Measurements from ENCODE around the gene LRRFIP1.

LRRFIP1 gene

GRCh38 chr2:237603049-237603717 lies 24.2 kb upstream of the LRRFIP1 start:
- H3K9ac ChIP-seq (ENCODE audit: low read length), result peak overlapping the region; percentile 54; the same call in 1 of the 2 replicates
- H3K9me2 ChIP-seq (replicated peaks; ENCODE audit: insufficient read depth, low read length), result no peaks in the 10 kb centered on the region
- no peaks in the 10 kb centered on the region for H3K36me3 ChIP-seq (replicated peaks; ENCODE audit: insufficient read depth, low read length)
- no peaks in the 10 kb centered on the region for H3K9me3 ChIP-seq (replicated peaks; ENCODE audit: insufficient read depth, low read length)
- H2AFZ ChIP-seq (ENCODE audit: low read length), result no peak overlapping the region
- TF ChIP-seq CTCF (IDR thresholded peaks at IDR 0.05; ENCODE audit: low read length), result no peak
- TF ChIP-seq EZH2phosphoT487 (IDR thresholded peaks at IDR 0.05; ENCODE audit: low read length), result no peak
- no peak for TF ChIP-seq EZH2 (optimal IDR thresholded peaks at IDR 0.05; ENCODE audit: low read depth, low read length)
- peak overlapping the region; percentile 89 for H3K27ac ChIP-seq (ENCODE audit: low read length)
- DNase-seq, result no peak
- no peaks in the 10 kb centered on the region for H4K20me1 ChIP-seq (ENCODE audit: insufficient read depth, low read length)
- no peaks in the 10 kb centered on the region for H3K27me3 ChIP-seq (replicated peaks; ENCODE audit: insufficient read depth, low read length)
- H3K4me1 ChIP-seq (ENCODE audit: low read length), result peaks cover 36% of the 10 kb centered on the region
- H3F3A ChIP-seq (ENCODE audit: insufficient read depth, low read length), result no peaks in the 10 kb centered on the region
- H3K4me3 ChIP-seq (ENCODE audit: low read length), result no peak overlapping the region
- peak overlapping the region; percentile 58 for H3K4me2 ChIP-seq (ENCODE audit: low read depth, low read length)
- no peaks in the 10 kb centered on the region for H3K79me2 ChIP-seq (ENCODE audit: low read length)

- Histone ChIP-seq H3K4me2 (ENCODE audit: low read depth, low read length) (peak overlapping the region; percentile 58; the same call in 1 of the 2 replicates), H2AFZ (ENCODE audit: low read length) (no peak overlapping the region), H3K9me2 (replicated peaks; ENCODE audit: insufficient read depth, low read length) (no peaks in the 10 kb centered on the region), H3K9me3 (replicated peaks; ENCODE audit: insufficient read depth, low read length) (no peaks in the 10 kb centered on the region), H3K4me1 (ENCODE audit: low read length) (peaks cover 36% of the 10 kb centered on the region), H3K27ac (ENCODE audit: low read length) (peak overlapping the region; percentile 89), H3K36me3 (replicated peaks; ENCODE audit: insufficient read depth, low read length) (no peaks in the 10 kb centered on the region), H3K4me3 (ENCODE audit: low read length) (no peak overlapping the region), H3F3A (ENCODE audit: insufficient read depth, low read length) (no peaks in the 10 kb centered on the region), H4K20me1 (ENCODE audit: insufficient read depth, low read length) (no peaks in the 10 kb centered on the region), H3K27me3 (replicated peaks; ENCODE audit: insufficient read depth, low read length) (no peaks in the 10 kb centered on the region), H3K79me2 (ENCODE audit: low read length) (no peaks in the 10 kb centered on the region), H3K9ac (ENCODE audit: low read length) (peak overlapping the region; percentile 63)
- peak; percentile 91 for DNase-seq
- TF ChIP-seq CTCF (IDR thresholded peaks at IDR 0.05; ENCODE audit: low read length) (no peak), EZH2phosphoT487 (IDR thresholded peaks at IDR 0.05; ENCODE audit: low read length) (no peak), EZH2 (optimal IDR thresholded peaks at IDR 0.05; ENCODE audit: low read depth, low read length) (no peak)
Measured at GRCh38 chr2:237603718-237604362, 23.5 kb upstream of the LRRFIP1 start.

GRCh38 chr2:237604391-237604790 lies 23.0 kb upstream of the LRRFIP1 start:
- TF ChIP-seq EZH2phosphoT487 (IDR thresholded peaks at IDR 0.05; ENCODE audit: low read length) (no peak), EZH2 (optimal IDR thresholded peaks at IDR 0.05; ENCODE audit: low read depth, low read length) (no peak), CTCF (IDR thresholded peaks at IDR 0.05; ENCODE audit: low read length) (no peak)
- no peaks in the 10 kb centered on the region for H4K20me1 ChIP-seq (ENCODE audit: insufficient read depth, low read length)
- no peaks in the 10 kb centered on the region for H3F3A ChIP-seq (ENCODE audit: insufficient read depth, low read length)
- peaks cover 32% of the 10 kb centered on the region for H3K4me1 ChIP-seq (ENCODE audit: low read length)
- H3K27ac ChIP-seq (ENCODE audit: low read length), result peak overlapping the region; percentile 89; the same call in 1 of the 2 replicates
- H3K9me2 ChIP-seq (replicated peaks; ENCODE audit: insufficient read depth, low read length), result no peaks in the 10 kb centered on the region
- no peaks in the 10 kb centered on the region for H3K79me2 ChIP-seq (ENCODE audit: low read length)
- H3K4me2 ChIP-seq (ENCODE audit: low read depth, low read length), result no peak overlapping the region
- H3K27me3 ChIP-seq (replicated peaks; ENCODE audit: insufficient read depth, low read length), result no peaks in the 10 kb centered on the region
- no peak overlapping the region for H2AFZ ChIP-seq (ENCODE audit: low read length)
- H3K36me3 ChIP-seq (replicated peaks; ENCODE audit: insufficient read depth, low read length), result no peaks in the 10 kb centered on the region
- no peak overlapping the region for H3K4me3 ChIP-seq (ENCODE audit: low read length)
- H3K9ac ChIP-seq (ENCODE audit: low read length), result no peak overlapping the region
- H3K9me3 ChIP-seq (replicated peaks; ENCODE audit: insufficient read depth, low read length), result no peaks in the 10 kb centered on the region
- no peak for DNase-seq

All from MM.1S (cell line).